HepG2 (cell line): ENCODE measurements around the gene PIM1. TPM values are rescaled to one million over a fixed set of nuclear protein-coding genes. Genes with fewer than 3 reads are reported as not detected.

Experiments
- ADNP ChIP-seq: sonication (generic); formaldehyde crosslinking; IDR thresholded peaks from 2 replicates; pipeline ENCODE4 v1.4.0; 2020; ENCODE audit warnings: missing genetic modification reagents
- GATA4 ChIP-seq: sonication (generic); IDR thresholded peaks from 2 replicates; pipeline ENCODE4 v1.6.1; 2016; ENCODE audit warnings: antibody characterized with exemption, low read depth, borderline replicate concordance
- HIVEP1 ChIP-seq: sonication (generic); formaldehyde crosslinking; IDR thresholded peaks from 2 replicates; pipeline ENCODE4 v1.4.0; 2020; ENCODE audit warnings: mild to moderate bottlenecking, missing genetic modification reagents
- HMG20B ChIP-seq: conservative IDR thresholded peaks from 2 replicates; pipeline ENCODE4 v1.6.1; 2016; ENCODE audit warnings: missing genetic modification reagents, missing compliant biosample characterization
- HNRNPH1 ChIP-seq: fragments of 200-400 bp; formaldehyde crosslinking; optimal IDR thresholded peaks from 2 replicates; pipeline ENCODE3; 2017; ENCODE audit warnings: mild to moderate bottlenecking, low read depth, low read length
- HOXA7 ChIP-seq: sonication (generic); formaldehyde crosslinking; IDR thresholded peaks from 2 replicates; pipeline ENCODE4 v1.8.1; 2022; ENCODE audit warnings: mild to moderate bottlenecking, missing genetic modification reagents, moderate library complexity
- NFE2 ChIP-seq: sonication (generic); formaldehyde crosslinking; IDR thresholded peaks from 2 replicates; pipeline ENCODE4 v1.4.0; 2020; ENCODE audit warnings: missing genetic modification reagents
- RFXANK ChIP-seq: IDR thresholded peaks from 2 replicates; pipeline ENCODE4 v1.6.1; 2016
- STAT5B ChIP-seq: sonication (generic); formaldehyde crosslinking; IDR thresholded peaks from 2 replicates; pipeline ENCODE4 v1.4.0; 2020; ENCODE audit warnings: missing genetic modification reagents
- ZBTB3 ChIP-seq: sonication (generic); formaldehyde crosslinking; IDR thresholded peaks from 2 replicates; pipeline ENCODE4 v1.4.0; 2020; ENCODE audit warnings: low read depth, mild to moderate bottlenecking, moderate library complexity, missing genetic modification reagents, borderline replicate concordance
- ZFP62 ChIP-seq: sonication (generic); formaldehyde crosslinking; IDR thresholded peaks from 2 replicates; pipeline ENCODE4 v1.4.0; 2020; ENCODE audit warnings: missing genetic modification reagents
- ZMYM4 ChIP-seq: sonication (generic); formaldehyde crosslinking; IDR thresholded peaks from 2 replicates; pipeline ENCODE4 v1.8.1; 2023; ENCODE audit warnings: mild to moderate bottlenecking, missing genetic modification reagents
- ZNF180 ChIP-seq: sonication (generic); formaldehyde crosslinking; IDR thresholded peaks from 2 replicates; pipeline ENCODE4 v1.4.0; 2020; ENCODE audit warnings: low read depth, missing genetic modification reagents, borderline replicate concordance
- ZNF264 ChIP-seq: sonication (generic); formaldehyde crosslinking; IDR thresholded peaks from 2 replicates; pipeline ENCODE4 v1.4.0; 2020; ENCODE audit warnings: missing genetic modification reagents
- ZNF75D ChIP-seq: sonication (generic); formaldehyde crosslinking; IDR thresholded peaks from 2 replicates; pipeline ENCODE4 v1.8.1; 2023; ENCODE audit warnings: missing genetic modification reagents, mild to moderate bottlenecking, borderline replicate concordance
- ZNF768 ChIP-seq: sonication (generic); formaldehyde crosslinking; IDR thresholded peaks from 2 replicates; pipeline ENCODE4 v1.4.0; 2020; ENCODE audit warnings: missing genetic modification reagents
- ZSCAN12 ChIP-seq: sonication (generic); formaldehyde crosslinking; IDR thresholded peaks from 2 replicates; pipeline ENCODE4 v1.9.0; 2021; ENCODE audit warnings: mild to moderate bottlenecking, missing genetic modification reagents
- polyA plus RNA-seq, 8 experiments: library from polyadenylated mRNA; depleted of rRNA in 3 of 8; stranded (reverse) in 7 of 8; unstranded in 1 of 8; fragments of >200 nt; fragmentation: Illumina TruSeq in 4 of 8; extraction: Trizol in 4 of 8; gene quantifications; 2 replicates each; pipeline versions ENCODE4 v1.2.1 to v1.2.3, GENCODE V29; 2011 to 2016; ENCODE audit warnings: low read depth in 4 of 8, missing spikeins in 1 of 8, mixed read lengths in 1 of 8; ENCODE audit not compliant: insufficient read depth in 1 of 8
- total RNA-seq, 5 experiments: library from RNA; depleted of rRNA; stranded (reverse); fragments of >200 nt; fragmentation: Illumina TruSeq; extraction: Trizol; gene quantifications; 2 replicates each; pipeline ENCODE4 v1.2.3, GENCODE V29; 2016; ENCODE audit warnings: low read depth in 1 of 5
- TF ChIP-seq, protein P1 (sequence below): fragments of 450-650 bp; IDR thresholded peaks from 2 replicates; pipeline ENCODE4 v1.6.1; 2017; ENCODE audit warnings: mild to moderate bottlenecking
- TF ChIP-seq, protein P2 (sequence below): sonication (generic); formaldehyde crosslinking; IDR thresholded peaks from 2 replicates; pipeline ENCODE4 v1.9.0; 2021; ENCODE audit warnings: missing genetic modification reagents, mild to moderate bottlenecking, borderline replicate concordance
- TF ChIP-seq, protein P3 (sequence below): sonication (generic); formaldehyde crosslinking; IDR thresholded peaks from 2 replicates; pipeline ENCODE4 v1.8.0; 2022; ENCODE audit warnings: mild to moderate bottlenecking, missing genetic modification reagents, moderate library complexity
- TF ChIP-seq, protein P4 (sequence below): sonication (generic); formaldehyde crosslinking; IDR thresholded peaks from 2 replicates; pipeline ENCODE4 v1.5.1; 2020; ENCODE audit warnings: mild to moderate bottlenecking, missing genetic modification reagents, moderate library complexity
- TF ChIP-seq, protein P5 (sequence below): sonication (generic); formaldehyde crosslinking; IDR thresholded peaks from 2 replicates; pipeline ENCODE4 v1.5.0; 2020; ENCODE audit warnings: missing genetic modification reagents

PIM1 gene
- total and polyA plus RNA-seq, 2 of the 13 experiments (the other 11 are each of a cell fraction or from before 2014, with no cell fraction given) = 29.4 to 117 TPM

DNA sequence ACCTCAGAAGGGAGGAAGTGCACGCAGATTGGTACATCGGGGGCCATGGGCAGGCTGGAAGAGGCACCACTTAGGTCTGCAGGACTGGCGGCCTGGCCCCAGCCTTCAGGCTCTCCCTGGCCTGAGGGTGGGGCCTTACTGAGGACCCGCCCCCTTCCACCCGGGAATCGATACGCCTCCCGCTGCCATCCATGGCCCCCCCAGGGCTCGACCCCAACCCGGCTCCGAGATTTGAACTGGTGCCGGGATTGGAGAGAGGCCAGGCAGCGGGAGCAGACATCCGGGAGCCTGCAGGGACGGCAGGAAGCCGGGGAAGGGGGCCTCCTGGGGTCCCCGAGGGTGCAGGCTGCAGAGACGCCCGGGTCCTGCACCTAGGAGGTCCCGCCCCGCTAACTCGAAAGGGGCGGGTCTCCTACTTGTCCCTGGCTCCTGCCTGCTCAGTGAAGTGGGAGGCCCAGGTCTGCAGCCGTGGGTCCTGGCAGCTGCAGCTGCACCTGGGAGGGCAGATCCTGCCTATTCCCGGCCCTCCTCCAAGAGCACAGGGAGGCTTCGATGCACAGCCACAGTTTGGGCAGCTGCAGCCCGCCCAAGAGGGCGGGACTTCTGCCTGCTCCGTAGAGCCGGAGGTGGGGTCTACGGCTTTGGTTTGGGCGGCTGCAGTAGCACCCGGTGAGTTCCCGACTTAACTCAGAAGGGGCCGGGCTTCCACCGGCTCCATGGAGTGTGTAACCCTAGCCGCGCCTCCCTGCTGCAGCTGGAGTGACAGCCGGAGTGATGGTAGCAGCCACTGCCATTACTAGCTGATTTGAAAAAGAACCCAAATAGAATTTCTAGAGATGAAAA lies 52.4 kb downstream of the PIM1 start (continued):
- TF ChIP-seq GATA4 = no peak
- peak; percentile 97 for TF ChIP-seq ZNF768
- no peak for TF ChIP-seq HOXA7 (CRISPR knock-in tag)
- TF ChIP-seq, protein P1, sequence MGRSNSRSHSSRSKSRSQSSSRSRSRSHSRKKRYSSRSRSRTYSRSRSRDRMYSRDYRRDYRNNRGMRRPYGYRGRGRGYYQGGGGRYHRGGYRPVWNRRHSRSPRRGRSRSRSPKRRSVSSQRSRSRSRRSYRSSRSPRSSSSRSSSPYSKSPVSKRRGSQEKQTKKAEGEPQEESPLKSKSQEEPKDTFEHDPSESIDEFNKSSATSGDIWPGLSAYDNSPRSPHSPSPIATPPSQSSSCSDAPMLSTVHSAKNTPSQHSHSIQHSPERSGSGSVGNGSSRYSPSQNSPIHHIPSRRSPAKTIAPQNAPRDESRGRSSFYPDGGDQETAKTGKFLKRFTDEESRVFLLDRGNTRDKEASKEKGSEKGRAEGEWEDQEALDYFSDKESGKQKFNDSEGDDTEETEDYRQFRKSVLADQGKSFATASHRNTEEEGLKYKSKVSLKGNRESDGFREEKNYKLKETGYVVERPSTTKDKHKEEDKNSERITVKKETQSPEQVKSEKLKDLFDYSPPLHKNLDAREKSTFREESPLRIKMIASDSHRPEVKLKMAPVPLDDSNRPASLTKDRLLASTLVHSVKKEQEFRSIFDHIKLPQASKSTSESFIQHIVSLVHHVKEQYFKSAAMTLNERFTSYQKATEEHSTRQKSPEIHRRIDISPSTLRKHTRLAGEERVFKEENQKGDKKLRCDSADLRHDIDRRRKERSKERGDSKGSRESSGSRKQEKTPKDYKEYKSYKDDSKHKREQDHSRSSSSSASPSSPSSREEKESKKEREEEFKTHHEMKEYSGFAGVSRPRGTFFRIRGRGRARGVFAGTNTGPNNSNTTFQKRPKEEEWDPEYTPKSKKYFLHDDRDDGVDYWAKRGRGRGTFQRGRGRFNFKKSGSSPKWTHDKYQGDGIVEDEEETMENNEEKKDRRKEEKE = no peak
- TF ChIP-seq HIVEP1 (CRISPR knock-in tag) = peak; percentile 61
- 0 out of 2 replicates have a peak, but pooled peaks have one; percentile 3 for TF ChIP-seq ADNP (CRISPR knock-in tag)
- TF ChIP-seq ZBTB3 (CRISPR knock-in tag) = 0 out of 2 replicates have a peak, but pooled peaks have one; percentile 82
- TF ChIP-seq ZNF264 (CRISPR knock-in tag) = no peak
- no peak for TF ChIP-seq HNRNPH1
- TF ChIP-seq STAT5B (CRISPR knock-in tag) = no peak
- 0 out of 2 replicates have a peak, but pooled peaks have one; percentile 30 for TF ChIP-seq ZSCAN12
- no peak for TF ChIP-seq RFXANK (CRISPR knock-in tag)
- TF ChIP-seq, protein P2, sequence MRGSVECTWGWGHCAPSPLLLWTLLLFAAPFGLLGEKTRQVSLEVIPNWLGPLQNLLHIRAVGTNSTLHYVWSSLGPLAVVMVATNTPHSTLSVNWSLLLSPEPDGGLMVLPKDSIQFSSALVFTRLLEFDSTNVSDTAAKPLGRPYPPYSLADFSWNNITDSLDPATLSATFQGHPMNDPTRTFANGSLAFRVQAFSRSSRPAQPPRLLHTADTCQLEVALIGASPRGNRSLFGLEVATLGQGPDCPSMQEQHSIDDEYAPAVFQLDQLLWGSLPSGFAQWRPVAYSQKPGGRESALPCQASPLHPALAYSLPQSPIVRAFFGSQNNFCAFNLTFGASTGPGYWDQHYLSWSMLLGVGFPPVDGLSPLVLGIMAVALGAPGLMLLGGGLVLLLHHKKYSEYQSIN (CRISPR knock-in tag) = no peak
- TF ChIP-seq, protein P3, sequence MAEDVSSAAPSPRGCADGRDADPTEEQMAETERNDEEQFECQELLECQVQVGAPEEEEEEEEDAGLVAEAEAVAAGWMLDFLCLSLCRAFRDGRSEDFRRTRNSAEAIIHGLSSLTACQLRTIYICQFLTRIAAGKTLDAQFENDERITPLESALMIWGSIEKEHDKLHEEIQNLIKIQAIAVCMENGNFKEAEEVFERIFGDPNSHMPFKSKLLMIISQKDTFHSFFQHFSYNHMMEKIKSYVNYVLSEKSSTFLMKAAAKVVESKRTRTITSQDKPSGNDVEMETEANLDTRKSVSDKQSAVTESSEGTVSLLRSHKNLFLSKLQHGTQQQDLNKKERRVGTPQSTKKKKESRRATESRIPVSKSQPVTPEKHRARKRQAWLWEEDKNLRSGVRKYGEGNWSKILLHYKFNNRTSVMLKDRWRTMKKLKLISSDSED (CRISPR knock-in tag) = no peak
- TF ChIP-seq NFE2 = no peak
- TF ChIP-seq ZNF180 (CRISPR knock-in tag) = no peak
- TF ChIP-seq HMG20B (CRISPR knock-in tag) = no peak
- no peak for TF ChIP-seq ZFP62 (CRISPR knock-in tag)
- TF ChIP-seq, protein P4, sequence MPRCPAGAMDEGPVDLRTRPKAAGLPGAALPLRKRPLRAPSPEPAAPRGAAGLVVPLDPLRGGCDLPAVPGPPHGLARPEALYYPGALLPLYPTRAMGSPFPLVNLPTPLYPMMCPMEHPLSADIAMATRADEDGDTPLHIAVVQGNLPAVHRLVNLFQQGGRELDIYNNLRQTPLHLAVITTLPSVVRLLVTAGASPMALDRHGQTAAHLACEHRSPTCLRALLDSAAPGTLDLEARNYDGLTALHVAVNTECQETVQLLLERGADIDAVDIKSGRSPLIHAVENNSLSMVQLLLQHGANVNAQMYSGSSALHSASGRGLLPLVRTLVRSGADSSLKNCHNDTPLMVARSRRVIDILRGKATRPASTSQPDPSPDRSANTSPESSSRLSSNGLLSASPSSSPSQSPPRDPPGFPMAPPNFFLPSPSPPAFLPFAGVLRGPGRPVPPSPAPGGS (CRISPR knock-in tag) = no peak; the same call in 1 of the 2 replicates
- no peak for TF ChIP-seq ZNF75D (CRISPR knock-in tag)
- TF ChIP-seq, protein P5, sequence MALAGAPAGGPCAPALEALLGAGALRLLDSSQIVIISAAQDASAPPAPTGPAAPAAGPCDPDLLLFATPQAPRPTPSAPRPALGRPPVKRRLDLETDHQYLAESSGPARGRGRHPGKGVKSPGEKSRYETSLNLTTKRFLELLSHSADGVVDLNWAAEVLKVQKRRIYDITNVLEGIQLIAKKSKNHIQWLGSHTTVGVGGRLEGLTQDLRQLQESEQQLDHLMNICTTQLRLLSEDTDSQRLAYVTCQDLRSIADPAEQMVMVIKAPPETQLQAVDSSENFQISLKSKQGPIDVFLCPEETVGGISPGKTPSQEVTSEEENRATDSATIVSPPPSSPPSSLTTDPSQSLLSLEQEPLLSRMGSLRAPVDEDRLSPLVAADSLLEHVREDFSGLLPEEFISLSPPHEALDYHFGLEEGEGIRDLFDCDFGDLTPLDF (CRISPR knock-in tag) = peak; percentile 73
- TF ChIP-seq ZMYM4 (CRISPR knock-in tag) = peak; percentile 57
